ENCODE results near the gene SLC35F3. TPM values are rescaled to one million over a fixed set of nuclear protein-coding genes. Genes with fewer than 3 reads are reported as not detected.

Gene SLC35F3
- total RNA-seq, result 1 to 10 TPM in 1 of 3 donors, under 1 TPM in 2; 0.13 to 1.7 (median 0.76) TPM

GRCh38 chr1:233904633-233905415, at the start of gene SLC35F3:
Gene SLC35F3, plus strand, starts transcription at chr1:233904676.
- Mint-ChIP-seq H3K27me3 (ENCODE audit: low read depth) (peaks cover 63% of the 10 kb centered on the region), H3K36me3 (ENCODE audit: insufficient read depth) (no peaks in the 10 kb centered on the region), H3K4me3 (no peak within 1 kb of the TSS), H3K9me3 (no peaks in the 10 kb centered on the region), H3K4me1 (ENCODE audit: low read depth) (peaks cover 2% of the 10 kb centered on the region)
- peak; percentile 35 to 53 for ATAC-seq
- no peak for DNase-seq

GRCh38 chr1:233859446-233859845, 45.0 kb upstream of the SLC35F3 start:
- Mint-ChIP-seq H3K27me3 (ENCODE audit: low read depth) (peaks cover 2% of the 10 kb centered on the region), H3K4me1 (ENCODE audit: low read depth) (no peaks in the 10 kb centered on the region), H3K9me3 (peaks cover 3% of the 10 kb centered on the region), H3K36me3 (ENCODE audit: insufficient read depth) (no peaks in the 10 kb centered on the region), H3K4me3 (no peak overlapping the region)
- DNase-seq (no peak), ATAC-seq (no peak)

GRCh38 chr1:233863901-233864545, 40.5 kb upstream of the SLC35F3 start:
- Mint-ChIP-seq H3K4me1 (ENCODE audit: low read depth) (no peaks in the 10 kb centered on the region), H3K4me3 (no peak overlapping the region), H3K36me3 (ENCODE audit: insufficient read depth) (no peaks in the 10 kb centered on the region), H3K9me3 (peaks cover 22% of the 10 kb centered on the region), H3K27me3 (ENCODE audit: low read depth) (no peaks in the 10 kb centered on the region)
- ATAC-seq (no peak), DNase-seq (no peak)

- Mint-ChIP-seq H3K27me3 (ENCODE audit: low read depth) (no peaks in the 10 kb centered on the region), H3K4me1 (ENCODE audit: low read depth) (no peaks in the 10 kb centered on the region), H3K4me3 (no peak overlapping the region), H3K36me3 (ENCODE audit: insufficient read depth) (no peaks in the 10 kb centered on the region), H3K9me3 (peaks cover 22% of the 10 kb centered on the region)
- no peak for DNase-seq
- no peak for ATAC-seq
These were observed 39.9 kb upstream of the SLC35F3 start for GRCh38 chr1:233864578-233864977.

- DNase-seq (no peak), ATAC-seq (no peak)
- Mint-ChIP-seq H3K36me3 (ENCODE audit: insufficient read depth) (no peaks in the 10 kb centered on the region), H3K4me1 (ENCODE audit: low read depth) (no peaks in the 10 kb centered on the region), H3K9me3 (peaks cover 22% of the 10 kb centered on the region), H3K27me3 (ENCODE audit: low read depth) (peaks cover 5% of the 10 kb centered on the region), H3K4me3 (no peak overlapping the region)
These were observed 39.3 kb upstream of the SLC35F3 start for GRCh38 chr1:233865216-233865615.

GRCh38 chr1:233865902-233866301, 38.6 kb upstream of the SLC35F3 start:
- Mint-ChIP-seq H3K4me3 (no peak overlapping the region), H3K36me3 (ENCODE audit: insufficient read depth) (no peaks in the 10 kb centered on the region), H3K9me3 (peaks cover 22% of the 10 kb centered on the region), H3K27me3 (ENCODE audit: low read depth) (peaks cover 5% of the 10 kb centered on the region), H3K4me1 (ENCODE audit: low read depth) (no peaks in the 10 kb centered on the region)
- ATAC-seq, result no peak
- DNase-seq, result no peak

GRCh38 chr1:233867028-233867427, 37.4 kb upstream of the SLC35F3 start:
- H3K4me3 Mint-ChIP-seq, result no peak overlapping the region
- H3K27me3 Mint-ChIP-seq (ENCODE audit: low read depth), result peaks cover 10% of the 10 kb centered on the region
- no peaks in the 10 kb centered on the region for H3K36me3 Mint-ChIP-seq (ENCODE audit: insufficient read depth)
- no peak for ATAC-seq
- no peaks in the 10 kb centered on the region for H3K4me1 Mint-ChIP-seq (ENCODE audit: low read depth)
- H3K9me3 Mint-ChIP-seq, result peaks cover 22% of the 10 kb centered on the region
- no peak for DNase-seq

- H3K9me3 Mint-ChIP-seq, result peaks cover 22% of the 10 kb centered on the region
- H3K4me3 Mint-ChIP-seq, result no peak overlapping the region
- H3K4me1 Mint-ChIP-seq (ENCODE audit: low read depth), result no peaks in the 10 kb centered on the region
- no peak for DNase-seq
- ATAC-seq, result no peak
- peaks cover 13% of the 10 kb centered on the region for H3K27me3 Mint-ChIP-seq (ENCODE audit: low read depth)
- H3K36me3 Mint-ChIP-seq (ENCODE audit: insufficient read depth), result no peaks in the 10 kb centered on the region
These were observed 36.0 kb upstream of the SLC35F3 start for GRCh38 chr1:233868461-233868860.

- Mint-ChIP-seq H3K9me3 (peaks cover 18% of the 10 kb centered on the region), H3K4me1 (ENCODE audit: low read depth) (no peaks in the 10 kb centered on the region), H3K27me3 (ENCODE audit: low read depth) (peaks cover 16% of the 10 kb centered on the region), H3K36me3 (ENCODE audit: insufficient read depth) (no peaks in the 10 kb centered on the region), H3K4me3 (no peak overlapping the region)
- DNase-seq, result no peak
- ATAC-seq, result no peak
These were observed 34.8 kb upstream of the SLC35F3 start for GRCh38 chr1:233869680-233870079.

- Mint-ChIP-seq H3K9me3 (no peaks in the 10 kb centered on the region), H3K36me3 (ENCODE audit: insufficient read depth) (no peaks in the 10 kb centered on the region), H3K27me3 (ENCODE audit: low read depth) (peaks cover 16% of the 10 kb centered on the region), H3K4me3 (no peak overlapping the region), H3K4me1 (ENCODE audit: low read depth) (no peaks in the 10 kb centered on the region)
- ATAC-seq (no peak), DNase-seq (no peak)
These were observed 30.8 kb upstream of the SLC35F3 start for GRCh38 chr1:233873666-233874065.

- no peak for ATAC-seq
- peaks cover 9% of the 10 kb centered on the region for H3K9me3 Mint-ChIP-seq
- H3K4me3 Mint-ChIP-seq, result no peak overlapping the region
These were observed 24.6 kb upstream of the SLC35F3 start for GRCh38 chr1:233879841-233880240.

GRCh38 chr1:233883671-233884070, 20.8 kb upstream of the SLC35F3 start:
- Mint-ChIP-seq H3K27me3 (ENCODE audit: low read depth) (peaks cover 22% of the 10 kb centered on the region), H3K4me1 (ENCODE audit: low read depth) (no peaks in the 10 kb centered on the region), H3K36me3 (ENCODE audit: insufficient read depth) (no peaks in the 10 kb centered on the region), H3K4me3 (no peak overlapping the region), H3K9me3 (peaks cover 10% of the 10 kb centered on the region)
- ATAC-seq, result no peak
- no peak for DNase-seq

More at GRCh38 chr1:233879841-233880240, 24.6 kb upstream of the SLC35F3 start:
- no peaks in the 10 kb centered on the region for H3K4me1 Mint-ChIP-seq (ENCODE audit: low read depth)
- peaks cover 21% of the 10 kb centered on the region for H3K27me3 Mint-ChIP-seq (ENCODE audit: low read depth)
- H3K36me3 Mint-ChIP-seq (ENCODE audit: insufficient read depth), result no peaks in the 10 kb centered on the region
- DNase-seq, result no peak

- H3K9me3 Mint-ChIP-seq, result peaks cover 18% of the 10 kb centered on the region
- no peak for ATAC-seq
These were observed 19.9 kb upstream of the SLC35F3 start for GRCh38 chr1:233884461-233885151.

GRCh38 chr1:233885196-233885920, 19.1 kb upstream of the SLC35F3 start:
- Mint-ChIP-seq H3K4me3 (no peak overlapping the region), H3K9me3 (peaks cover 21% of the 10 kb centered on the region), H3K36me3 (ENCODE audit: insufficient read depth) (no peaks in the 10 kb centered on the region), H3K4me1 (ENCODE audit: low read depth) (no peaks in the 10 kb centered on the region), H3K27me3 (ENCODE audit: low read depth) (peaks cover 24% of the 10 kb centered on the region)
- DNase-seq (no peak), ATAC-seq (no peak)

More at GRCh38 chr1:233884461-233885151, 19.9 kb upstream of the SLC35F3 start:
- H3K36me3 Mint-ChIP-seq (ENCODE audit: insufficient read depth), result no peaks in the 10 kb centered on the region
- no peak for DNase-seq
- H3K4me3 Mint-ChIP-seq, result no peak overlapping the region
- peaks cover 24% of the 10 kb centered on the region for H3K27me3 Mint-ChIP-seq (ENCODE audit: low read depth)
- no peaks in the 10 kb centered on the region for H3K4me1 Mint-ChIP-seq (ENCODE audit: low read depth)
